OCI-LY7 (cell line): Measurements from ENCODE around the gene RNF167. TPM values are rescaled to one million over a fixed set of nuclear protein-coding genes. Genes with fewer than 3 reads are reported as not detected.
"Not testable (repeated sequence)": the region's sequence is repeated elsewhere in the genome, so short reads cannot be mapped to it uniquely, and the experiment has no call there.

ENCODE experiments used
- BruUV-seq: library from RNA; stranded (reverse); fragments of 400-500 nt; replicated peaks from 2 replicates; lab custom pipeline; 2021; lab: Mats Ljungman, UMichigan
- CTCF ChIA-PET: fragments of 300-600 bp; sonication (Branson Sonifier 250); formaldehyde crosslinking; loops from one replicate; lab custom pipeline; 2022; ENCODE audit warnings: antibody characterized with exemption; ENCODE audit not compliant: unreplicated experiment; lab: Charles Lee
- POLR2A ChIA-PET: fragments of 300-600 bp; sonication (Branson Sonifier 250); formaldehyde crosslinking; loops from one replicate; lab custom pipeline; 2022; ENCODE audit warnings: antibody characterized with exemption; lab: Charles Lee
- DNase-seq: peaks from one replicate; pipeline ENCODE4 v3.0.0-alpha.2; 2015; ENCODE audit warnings: low spot score
- H2AFZ ChIP-seq: fragments of 200-600 bp; sonication (generic), shearing (Covaris generic); 2 replicates; pipeline ENCODE4 v1.6.1; 2014; ENCODE audit warnings: mild to moderate bottlenecking, antibody characterized with exemption, low read length, moderate library complexity
- H3K27ac ChIP-seq: fragments of 200-600 bp; sonication (generic); 2 replicates; pipeline ENCODE4 v1.5.1; 2014; ENCODE audit warnings: mixed run types, low read depth, mild to moderate bottlenecking, moderate library complexity, low read length, inconsistent platforms; ENCODE audit not compliant: poor library complexity, severe bottlenecking
- H3K36me3 ChIP-seq: fragments of 200-600 bp; sonication (generic); 2 replicates; pipeline ENCODE4 v1.6.1; 2014; ENCODE audit warnings: mild to moderate bottlenecking, antibody characterized with exemption, low read length, moderate library complexity, mixed read lengths; ENCODE audit not compliant: insufficient read depth
- H3K4me1 ChIP-seq: fragments of 200-600 bp; sonication (generic); 2 replicates; pipeline ENCODE4 v1.5.1; 2014; ENCODE audit warnings: mild to moderate bottlenecking, low read length; ENCODE audit not compliant: insufficient read depth, poor library complexity, severe bottlenecking
- H3K4me2 ChIP-seq: fragments of 200-600 bp; sonication (generic); 2 replicates; pipeline ENCODE4 v1.6.1; 2014; ENCODE audit warnings: mild to moderate bottlenecking, low read length
- H3K4me3 ChIP-seq: fragments of 200-600 bp; sonication (generic); 2 replicates; pipeline ENCODE4 v1.5.1; 2014; ENCODE audit warnings: mild to moderate bottlenecking, low read depth, low read length; ENCODE audit not compliant: poor library complexity, severe bottlenecking
- H3K79me2 ChIP-seq: fragments of 200-600 bp; sonication (generic); 2 replicates; pipeline ENCODE4 v1.6.1; 2016; ENCODE audit warnings: low read depth, mild to moderate bottlenecking, low read length, moderate library complexity, mixed read lengths; ENCODE audit not compliant: insufficient read depth
- H3K9me2 ChIP-seq: fragments of 200-600 bp; sonication (generic); 2 replicates; pipeline ENCODE4 v1.6.1; 2016; ENCODE audit warnings: mild to moderate bottlenecking, low read length, mixed read lengths; ENCODE audit not compliant: insufficient read depth
- H3K9me3 ChIP-seq: fragments of 200-600 bp; sonication (generic); 2 replicates; pipeline ENCODE4 v1.6.1; 2014; ENCODE audit warnings: mild to moderate bottlenecking, mixed run types, low read length, mixed read lengths
- H4K20me1 ChIP-seq: fragments of 200-600 bp; sonication (generic); 2 replicates; pipeline ENCODE4 v1.6.1; 2014; ENCODE audit warnings: mild to moderate bottlenecking, antibody characterized with exemption, low read length, moderate library complexity, mixed read lengths; ENCODE audit not compliant: insufficient read depth
- EZH2phosphoT487 ChIP-seq: fragments of 200-600 bp; sonication (generic); IDR thresholded peaks from 2 replicates; pipeline ENCODE4 v1.6.1; 2018; ENCODE audit warnings: low read depth, borderline replicate concordance, mild to moderate bottlenecking, mixed run types, antibody characterized with exemption, low read length, moderate library complexity, mixed read lengths
- intact Hi-C: fragments of 100-400 bp; cut with micrococcal nuclease; formaldehyde crosslinking; loops from one replicate; pipeline ENCODE4 v1.10.0; 2022; ENCODE audit not compliant: unreplicated experiment
- total RNA-seq, 2 experiments: library from RNA; depleted of rRNA in 1 of 2; stranded (reverse); fragments of >200 nt in 1 of 2; shearing (Covaris generic) in 1 of 2; gene quantifications; 2 replicates each; pipeline ENCODE4 v1.2.3, GENCODE V29; 2014 to 2022
- TF ChIP-seq, protein P1 (sequence below): fragments of 200-600 bp; sonication (generic); conservative IDR thresholded peaks from 2 replicates; pipeline ENCODE4 v1.5.1; 2014; ENCODE audit warnings: mild to moderate bottlenecking, antibody characterized with exemption, low read length, moderate library complexity, mixed read lengths

The RNF167 gene
- total RNA-seq, 2 experiments from 2014 or later, result 46.5 to 124 TPM

DNA sequence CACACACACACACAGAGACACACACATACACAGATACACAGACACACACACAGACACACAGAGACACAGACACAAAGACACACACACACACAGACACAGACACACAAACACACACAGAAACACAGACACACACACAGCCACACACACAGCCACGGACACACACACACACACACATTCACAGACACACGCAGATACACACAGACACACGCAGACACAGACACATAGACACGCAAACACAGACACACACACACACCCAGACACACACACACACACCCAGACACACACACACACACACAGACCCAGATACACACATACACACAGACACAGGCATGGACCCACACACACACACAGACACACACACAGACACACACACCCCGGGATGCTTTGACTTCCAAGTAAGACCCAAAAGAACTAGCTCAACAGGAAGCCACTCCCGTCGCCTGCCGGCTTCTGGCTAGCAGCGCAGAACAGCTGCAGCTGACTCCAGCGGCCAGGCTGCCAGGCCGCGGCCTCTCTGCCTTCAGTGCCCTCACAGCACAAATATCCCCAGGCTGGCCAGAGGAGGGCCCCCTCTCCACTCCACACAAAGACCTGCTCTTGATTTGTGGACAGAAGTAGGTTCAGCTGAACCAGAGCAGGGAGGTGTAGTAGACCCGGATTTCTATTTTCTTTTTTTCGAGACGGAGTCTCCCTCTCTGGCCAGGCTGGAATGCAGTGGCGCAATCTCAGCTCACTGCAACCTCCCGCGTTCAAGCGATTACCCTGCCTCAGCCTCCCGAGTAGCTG is 31.2 kb upstream of the RNF167 start:
- no peaks in the 10 kb centered on the region for H3K79me2 ChIP-seq
- H3K27ac ChIP-seq, result no peak overlapping the region
- no peaks in the 10 kb centered on the region for H3K9me3 ChIP-seq
- intact Hi-C loops, result loop anchor here (1.0 to 10.0 kb wide), 4 partner anchors 78 to 274 kb away; partner anchors contain the start of gene CAMTA2
- ChIA-PET CTCF (interaction anchor here (0.5 to 0.6 kb wide), 3 partner anchors 200 to 358 kb away, joined by 3 to 5 read pairs (median 3); no protein-coding TSS in a partner anchor), POLR2A (interaction anchor here (0.6 kb wide), 1 partner anchor 15 kb away, joined by 4 read pairs; no protein-coding TSS in a partner anchor)
- no peak overlapping the region for H3K4me3 ChIP-seq
- H3K9me2 ChIP-seq, result no peaks in the 10 kb centered on the region
- no peaks in the 10 kb centered on the region for H3K4me1 ChIP-seq
- H3K36me3 ChIP-seq, result no peaks in the 10 kb centered on the region
- no peak overlapping the region for H3K4me2 ChIP-seq
- peak overlapping the region; percentile 49; the same call in 1 of the 2 replicates for H2AFZ ChIP-seq
- peak; percentile 74 for DNase-seq
- H4K20me1 ChIP-seq, result no peaks in the 10 kb centered on the region
- TF ChIP-seq, protein P1, sequence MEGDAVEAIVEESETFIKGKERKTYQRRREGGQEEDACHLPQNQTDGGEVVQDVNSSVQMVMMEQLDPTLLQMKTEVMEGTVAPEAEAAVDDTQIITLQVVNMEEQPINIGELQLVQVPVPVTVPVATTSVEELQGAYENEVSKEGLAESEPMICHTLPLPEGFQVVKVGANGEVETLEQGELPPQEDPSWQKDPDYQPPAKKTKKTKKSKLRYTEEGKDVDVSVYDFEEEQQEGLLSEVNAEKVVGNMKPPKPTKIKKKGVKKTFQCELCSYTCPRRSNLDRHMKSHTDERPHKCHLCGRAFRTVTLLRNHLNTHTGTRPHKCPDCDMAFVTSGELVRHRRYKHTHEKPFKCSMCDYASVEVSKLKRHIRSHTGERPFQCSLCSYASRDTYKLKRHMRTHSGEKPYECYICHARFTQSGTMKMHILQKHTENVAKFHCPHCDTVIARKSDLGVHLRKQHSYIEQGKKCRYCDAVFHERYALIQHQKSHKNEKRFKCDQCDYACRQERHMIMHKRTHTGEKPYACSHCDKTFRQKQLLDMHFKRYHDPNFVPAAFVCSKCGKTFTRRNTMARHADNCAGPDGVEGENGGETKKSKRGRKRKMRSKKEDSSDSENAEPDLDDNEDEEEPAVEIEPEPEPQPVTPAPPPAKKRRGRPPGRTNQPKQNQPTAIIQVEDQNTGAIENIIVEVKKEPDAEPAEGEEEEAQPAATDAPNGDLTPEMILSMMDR, result peak; percentile 79
- TF ChIP-seq EZH2phosphoT487, result no peak
- no TSS peak for BruUV-seq

DNA sequence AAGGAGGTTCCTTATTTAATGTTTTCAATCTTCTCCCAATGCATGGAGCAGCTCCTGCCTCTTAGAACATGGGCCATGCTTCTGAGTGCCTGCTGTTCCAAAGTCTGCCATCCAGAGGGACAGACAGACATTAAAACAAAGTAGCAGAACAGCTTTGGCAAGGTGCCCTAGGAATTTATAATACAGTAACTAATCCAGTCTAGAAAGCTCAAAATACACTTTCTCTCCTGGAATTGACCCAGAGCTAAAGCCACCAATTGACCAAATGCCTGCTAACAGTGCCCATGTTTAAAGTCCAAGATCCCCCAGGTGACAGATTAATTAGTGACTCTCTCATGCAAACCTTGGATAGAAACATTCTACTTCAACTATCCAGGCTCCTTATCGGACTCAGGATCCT is 26.1 kb upstream of the RNF167 start:
- H3K36me3 ChIP-seq, result no peaks in the 10 kb centered on the region
- H3K27ac ChIP-seq, result no peak overlapping the region
- H2AFZ ChIP-seq, result no peak overlapping the region
- no peaks in the 10 kb centered on the region for H3K9me3 ChIP-seq
- no peaks in the 10 kb centered on the region for H3K4me1 ChIP-seq
- H3K9me2 ChIP-seq, result no peaks in the 10 kb centered on the region
- no peak overlapping the region for H3K4me3 ChIP-seq
- intact Hi-C loops, result no loop called here
- POLR2A ChIA-PET, result no interaction called here
- H4K20me1 ChIP-seq, result no peaks in the 10 kb centered on the region
- TF ChIP-seq, protein P1, result no peak
- no peak for TF ChIP-seq EZH2phosphoT487
- no peak overlapping the region for H3K4me2 ChIP-seq
- CTCF ChIA-PET, result no interaction called here
- no TSS peak for BruUV-seq
- H3K79me2 ChIP-seq, result no peaks in the 10 kb centered on the region
- DNase-seq, result no peak

DNA sequence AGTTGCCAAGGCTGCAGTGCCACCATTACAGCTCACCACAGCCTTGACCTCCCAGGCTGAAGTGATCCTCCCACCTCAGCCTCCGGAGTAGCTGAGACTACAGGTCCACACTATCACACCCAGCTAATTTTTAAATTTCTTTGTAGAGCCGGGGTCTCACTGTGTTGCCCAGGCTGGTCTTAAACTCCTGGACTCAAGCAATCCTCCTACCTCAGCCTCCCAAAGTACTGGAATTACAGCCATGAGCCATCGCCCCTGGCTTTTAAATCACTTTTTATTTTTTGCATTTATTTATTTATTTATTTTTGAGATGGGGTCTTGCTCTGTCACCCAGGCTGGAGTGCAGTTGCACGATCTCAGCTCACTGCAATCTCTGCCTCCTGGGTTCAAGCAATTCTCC is 25.5 kb upstream of the RNF167 start:
- H3K36me3 ChIP-seq, H2AFZ ChIP-seq, H3K79me2 ChIP-seq, H3K9me3 ChIP-seq, H3K9me2 ChIP-seq, BruUV-seq, DNase-seq, H3K4me1 ChIP-seq, intact Hi-C loops, H4K20me1 ChIP-seq, H3K4me3 ChIP-seq, POLR2A ChIA-PET, CTCF ChIA-PET, H3K27ac ChIP-seq, H3K4me2 ChIP-seq: not testable (repeated sequence)
